Astrocyte of the spinal cord (primary cell): ENCODE results near the gene B3GAT2.

Source experiments
- DNase-seq: peaks from one replicate; pipeline ENCODE4 v3.0.0; 2011; ENCODE audit warnings: low read depth, low spot score
- H3K4me3 ChIP-seq: 2 replicates; pipeline ENCODE4 v1.5.1; 2011; ENCODE audit warnings: low read depth, mild to moderate bottlenecking, low read length, moderate library complexity
- CTCF ChIP-seq: IDR thresholded peaks from 2 replicates; pipeline ENCODE4 v1.5.1; 2012; ENCODE audit warnings: low read depth, mild to moderate bottlenecking, low read length, inconsistent platforms
- in situ Hi-C: cut with HindIII; loops from 2 replicates; pipeline ENCODE4 v1.10.0; 2017; ENCODE audit warnings: low sequenced_read_pairs

The B3GAT2 gene

GRCh38 chr6:70956451-70957283 is at the start of gene B3GAT2:
TSS of gene B3GAT2 (minus strand) at chr6:70957060. CDS start at chr6:70956429, 631 bp downstream.
- no peak for TF ChIP-seq CTCF
- peak; percentile 38 for DNase-seq
- in situ Hi-C loops, result no loop called here
- peak within 1 kb of the TSS; percentile 42 for H3K4me3 ChIP-seq

GRCh38 chr6:70998148-70998547 is 41.3 kb upstream of the B3GAT2 start:
- no peak overlapping the region for H3K4me3 ChIP-seq
- no peak for TF ChIP-seq CTCF
- in situ Hi-C loops, result no loop called here
- DNase-seq, result no peak

DNA sequence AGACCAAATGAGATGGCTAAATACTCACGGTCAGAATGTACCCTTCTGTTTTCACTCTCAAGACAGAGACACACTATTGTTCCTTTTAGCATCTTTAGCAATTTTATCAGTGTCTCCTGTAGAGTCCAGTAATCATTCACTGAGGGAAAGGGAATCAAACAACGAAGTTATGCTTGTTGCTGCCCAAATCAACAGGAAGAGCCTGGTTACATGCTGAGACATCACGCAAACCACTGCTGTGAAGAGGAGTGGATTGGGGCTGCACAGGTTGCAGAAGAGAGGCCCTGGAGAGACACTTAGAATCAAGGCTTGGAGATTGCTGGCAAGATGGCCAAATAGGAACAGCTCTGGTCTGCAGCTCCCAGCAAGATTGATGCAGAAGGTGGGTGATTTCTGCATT is 40.5 kb upstream of the B3GAT2 start:
- TF ChIP-seq CTCF, result no peak
- no peak overlapping the region for H3K4me3 ChIP-seq
- no peak for DNase-seq
- in situ Hi-C loops, result no loop called here

GRCh38 chr6:70996106-70996505 is 39.2 kb upstream of the B3GAT2 start:
- no peak for TF ChIP-seq CTCF
- no peak overlapping the region for H3K4me3 ChIP-seq
- no peak for DNase-seq
- in situ Hi-C loops, result no loop called here

DNA sequence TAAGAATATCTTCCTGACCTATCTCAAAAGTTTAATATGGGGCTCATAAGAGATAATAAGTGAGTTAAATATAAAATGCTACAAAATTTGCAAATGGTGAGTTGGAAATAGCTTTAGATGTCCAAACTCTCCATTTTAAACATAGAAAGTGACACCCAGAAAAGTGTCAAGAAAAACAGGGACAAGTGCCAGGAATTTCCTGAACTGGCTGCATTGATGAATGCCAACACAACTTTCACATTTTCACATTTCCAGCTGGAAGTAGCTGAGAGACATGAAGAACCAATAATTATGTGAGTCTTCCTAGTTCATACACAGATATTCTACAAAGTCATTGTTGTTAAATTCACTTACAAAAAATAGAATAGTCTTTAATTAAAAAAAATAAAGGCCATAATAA is 38.6 kb upstream of the B3GAT2 start:
- TF ChIP-seq CTCF, result no peak
- DNase-seq, result no peak
- in situ Hi-C loops, result no loop called here
- H3K4me3 ChIP-seq, result no peak overlapping the region

- no peak overlapping the region for H3K4me3 ChIP-seq
- in situ Hi-C loops, result no loop called here
- no peak for TF ChIP-seq CTCF
- no peak for DNase-seq
These were observed 34.4 kb upstream of the B3GAT2 start for GRCh38 chr6:70991253-70991652.
